ENCODE data around the gene JPH2.

DNA sequence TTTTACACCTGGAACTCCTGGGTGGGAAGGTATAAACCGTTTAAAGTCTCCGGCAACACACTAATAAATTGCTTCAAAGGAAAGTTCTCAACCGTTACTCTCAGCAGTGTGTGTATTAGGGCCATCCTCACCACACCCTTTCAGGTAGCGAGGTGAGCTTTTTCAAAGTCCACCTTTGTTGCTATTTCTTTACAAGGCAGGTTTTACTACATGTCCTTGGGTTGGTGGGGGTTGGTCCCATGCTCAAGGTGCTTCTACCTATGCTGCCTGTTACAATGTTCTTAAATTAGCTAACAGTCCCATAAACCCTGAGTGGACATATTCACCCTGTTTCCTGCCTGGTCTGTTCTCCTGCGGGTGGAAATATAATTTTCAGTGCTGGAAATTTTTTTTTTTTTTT is 36.7 kb upstream of the JPH2 start:
- TF ChIP-seq, protein P1, sequence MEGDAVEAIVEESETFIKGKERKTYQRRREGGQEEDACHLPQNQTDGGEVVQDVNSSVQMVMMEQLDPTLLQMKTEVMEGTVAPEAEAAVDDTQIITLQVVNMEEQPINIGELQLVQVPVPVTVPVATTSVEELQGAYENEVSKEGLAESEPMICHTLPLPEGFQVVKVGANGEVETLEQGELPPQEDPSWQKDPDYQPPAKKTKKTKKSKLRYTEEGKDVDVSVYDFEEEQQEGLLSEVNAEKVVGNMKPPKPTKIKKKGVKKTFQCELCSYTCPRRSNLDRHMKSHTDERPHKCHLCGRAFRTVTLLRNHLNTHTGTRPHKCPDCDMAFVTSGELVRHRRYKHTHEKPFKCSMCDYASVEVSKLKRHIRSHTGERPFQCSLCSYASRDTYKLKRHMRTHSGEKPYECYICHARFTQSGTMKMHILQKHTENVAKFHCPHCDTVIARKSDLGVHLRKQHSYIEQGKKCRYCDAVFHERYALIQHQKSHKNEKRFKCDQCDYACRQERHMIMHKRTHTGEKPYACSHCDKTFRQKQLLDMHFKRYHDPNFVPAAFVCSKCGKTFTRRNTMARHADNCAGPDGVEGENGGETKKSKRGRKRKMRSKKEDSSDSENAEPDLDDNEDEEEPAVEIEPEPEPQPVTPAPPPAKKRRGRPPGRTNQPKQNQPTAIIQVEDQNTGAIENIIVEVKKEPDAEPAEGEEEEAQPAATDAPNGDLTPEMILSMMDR (conservative IDR thresholded peaks at IDR 0.05; ENCODE audit: low read depth in 2 of 2): no peak
- TF ChIP-seq EZH2 (IDR thresholded peaks at IDR 0.05; ENCODE audit: low read depth, unreplicated experiment) (no peak), POLR2AphosphoS5 (IDR thresholded peaks at IDR 0.05; ENCODE audit: low read depth) (no peak), EZH2phosphoT487 (IDR thresholded peaks at IDR 0.05; ENCODE audit: unreplicated experiment) (no peak)

All from GM23338 (cell line).